Ishikawa (cell line): Measurements from ENCODE around the gene PNN.

ENCODE experiments used
- CEBPB ChIP-seq: IDR thresholded peaks from 2 replicates; pipeline ENCODE4 v1.6.1; 2012
- EGR1 ChIP-seq: IDR thresholded peaks from 2 replicates; pipeline ENCODE4 v1.6.1; 2012
- EP300 ChIP-seq: IDR thresholded peaks from 2 replicates; pipeline ENCODE4 v1.6.1; 2012; ENCODE audit warnings: borderline replicate concordance
- FOXM1 ChIP-seq: IDR thresholded peaks from 2 replicates; pipeline ENCODE4 v1.6.1; 2012; ENCODE audit warnings: low read depth, borderline replicate concordance
- NFIC ChIP-seq: IDR thresholded peaks from 2 replicates; pipeline ENCODE4 v1.6.1; 2012
- RAD21 ChIP-seq: IDR thresholded peaks from 2 replicates; pipeline ENCODE4 v1.6.1; 2012; ENCODE audit warnings: low read depth
- TAF1 ChIP-seq: IDR thresholded peaks from 2 replicates; pipeline ENCODE4 v1.6.1; 2012; ENCODE audit warnings: low read depth, mild to moderate bottlenecking
- TCF12 ChIP-seq: IDR thresholded peaks from 2 replicates; pipeline ENCODE4 v1.6.1; 2012; ENCODE audit warnings: low read depth
- YY1 ChIP-seq: IDR thresholded peaks from 2 replicates; pipeline ENCODE4 v1.6.1; 2012; ENCODE audit warnings: low read depth
- ZBTB7A ChIP-seq: IDR thresholded peaks from 2 replicates; pipeline ENCODE4 v1.6.1; 2012; ENCODE audit warnings: low read depth
- TF ChIP-seq, protein P1 (sequence below): IDR thresholded peaks from 2 replicates; pipeline ENCODE4 v1.6.1; 2012; ENCODE audit warnings: low read depth, mild to moderate bottlenecking
- TF ChIP-seq, protein P2 (sequence below): IDR thresholded peaks from 2 replicates; pipeline ENCODE4 v1.6.1; 2012
- TF ChIP-seq, protein P3 (sequence below): IDR thresholded peaks from 2 replicates; pipeline ENCODE4 v1.6.1; 2012

DNA sequence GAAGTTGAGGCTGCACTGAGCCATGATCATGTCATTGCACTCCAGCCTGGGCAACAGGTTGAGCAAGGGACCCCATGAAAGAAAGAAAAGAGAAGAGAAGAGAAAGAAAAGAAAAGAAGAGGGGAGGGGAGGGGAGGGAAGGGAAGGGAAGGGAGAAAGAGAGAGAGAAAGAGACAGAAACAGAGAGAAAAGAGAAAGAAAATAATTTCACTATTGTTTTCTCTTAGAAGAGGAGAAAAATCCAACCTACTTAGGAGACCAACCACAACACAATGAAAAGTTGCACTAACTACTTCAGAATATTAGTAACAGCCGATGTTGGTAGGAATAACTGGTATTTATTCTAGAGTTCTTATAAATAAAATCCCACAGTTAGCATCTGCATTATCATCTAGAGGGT lies 14.6 kb upstream of the PNN start:
- TF ChIP-seq ZBTB7A: no peak
- TF ChIP-seq, protein P1, sequence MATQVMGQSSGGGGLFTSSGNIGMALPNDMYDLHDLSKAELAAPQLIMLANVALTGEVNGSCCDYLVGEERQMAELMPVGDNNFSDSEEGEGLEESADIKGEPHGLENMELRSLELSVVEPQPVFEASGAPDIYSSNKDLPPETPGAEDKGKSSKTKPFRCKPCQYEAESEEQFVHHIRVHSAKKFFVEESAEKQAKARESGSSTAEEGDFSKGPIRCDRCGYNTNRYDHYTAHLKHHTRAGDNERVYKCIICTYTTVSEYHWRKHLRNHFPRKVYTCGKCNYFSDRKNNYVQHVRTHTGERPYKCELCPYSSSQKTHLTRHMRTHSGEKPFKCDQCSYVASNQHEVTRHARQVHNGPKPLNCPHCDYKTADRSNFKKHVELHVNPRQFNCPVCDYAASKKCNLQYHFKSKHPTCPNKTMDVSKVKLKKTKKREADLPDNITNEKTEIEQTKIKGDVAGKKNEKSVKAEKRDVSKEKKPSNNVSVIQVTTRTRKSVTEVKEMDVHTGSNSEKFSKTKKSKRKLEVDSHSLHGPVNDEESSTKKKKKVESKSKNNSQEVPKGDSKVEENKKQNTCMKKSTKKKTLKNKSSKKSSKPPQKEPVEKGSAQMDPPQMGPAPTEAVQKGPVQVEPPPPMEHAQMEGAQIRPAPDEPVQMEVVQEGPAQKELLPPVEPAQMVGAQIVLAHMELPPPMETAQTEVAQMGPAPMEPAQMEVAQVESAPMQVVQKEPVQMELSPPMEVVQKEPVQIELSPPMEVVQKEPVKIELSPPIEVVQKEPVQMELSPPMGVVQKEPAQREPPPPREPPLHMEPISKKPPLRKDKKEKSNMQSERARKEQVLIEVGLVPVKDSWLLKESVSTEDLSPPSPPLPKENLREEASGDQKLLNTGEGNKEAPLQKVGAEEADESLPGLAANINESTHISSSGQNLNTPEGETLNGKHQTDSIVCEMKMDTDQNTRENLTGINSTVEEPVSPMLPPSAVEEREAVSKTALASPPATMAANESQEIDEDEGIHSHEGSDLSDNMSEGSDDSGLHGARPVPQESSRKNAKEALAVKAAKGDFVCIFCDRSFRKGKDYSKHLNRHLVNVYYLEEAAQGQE: no peak
- TF ChIP-seq RAD21: no peak
- TF ChIP-seq EP300: no peak
- no peak for TF ChIP-seq CEBPB
- TF ChIP-seq FOXM1: no peak
- TF ChIP-seq, protein P2, sequence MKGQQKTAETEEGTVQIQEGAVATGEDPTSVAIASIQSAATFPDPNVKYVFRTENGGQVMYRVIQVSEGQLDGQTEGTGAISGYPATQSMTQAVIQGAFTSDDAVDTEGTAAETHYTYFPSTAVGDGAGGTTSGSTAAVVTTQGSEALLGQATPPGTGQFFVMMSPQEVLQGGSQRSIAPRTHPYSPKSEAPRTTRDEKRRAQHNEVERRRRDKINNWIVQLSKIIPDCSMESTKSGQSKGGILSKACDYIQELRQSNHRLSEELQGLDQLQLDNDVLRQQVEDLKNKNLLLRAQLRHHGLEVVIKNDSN: no peak
- no peak for TF ChIP-seq YY1
- TF ChIP-seq, protein P3, sequence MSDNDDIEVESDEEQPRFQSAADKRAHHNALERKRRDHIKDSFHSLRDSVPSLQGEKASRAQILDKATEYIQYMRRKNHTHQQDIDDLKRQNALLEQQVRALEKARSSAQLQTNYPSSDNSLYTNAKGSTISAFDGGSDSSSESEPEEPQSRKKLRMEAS: no peak
- TF ChIP-seq TAF1: no peak
- TF ChIP-seq EGR1: no peak
- TF ChIP-seq TCF12: no peak
- TF ChIP-seq NFIC: no peak
